KMS-11 (cell line): Measurements from ENCODE around the gene NAPEPLD.
"Not testable (repeated sequence)": the region's sequence is repeated elsewhere in the genome, so short reads cannot be mapped to it uniquely, and the experiment has no call there.

Experiments
- H2AFZ ChIP-seq: fragments of 200-600 bp; sonication (generic); 2 replicates; pipeline ENCODE4 v1.6.1; 2016; ENCODE audit warnings: antibody characterized with exemption, mixed run types, low read depth
- H3K27ac ChIP-seq: fragments of 200-600 bp; sonication (generic); 2 replicates; pipeline ENCODE4 v1.6.1; 2016; ENCODE audit warnings: mild to moderate bottlenecking, mixed run types
- H3K27me3 ChIP-seq: fragments of 200-600 bp; sonication (generic); 2 replicates; pipeline ENCODE4 v1.6.1; 2017; ENCODE audit warnings: mild to moderate bottlenecking, low read depth, mixed run types, moderate library complexity; ENCODE audit not compliant: insufficient read depth
- H3K36me3 ChIP-seq: fragments of 200-600 bp; sonication (generic); 2 replicates; pipeline ENCODE4 v1.6.1; 2017; ENCODE audit warnings: mild to moderate bottlenecking, mixed run types; ENCODE audit not compliant: insufficient read depth
- H3K4me1 ChIP-seq: fragments of 200-600 bp; sonication (generic); 2 replicates; pipeline ENCODE4 v1.6.1; 2016; ENCODE audit warnings: mild to moderate bottlenecking, low read depth, mixed run types; ENCODE audit not compliant: poor library complexity, severe bottlenecking
- H3K4me2 ChIP-seq: fragments of 200-600 bp; sonication (generic); 2 replicates; pipeline ENCODE4 v1.7.0; 2016; ENCODE audit warnings: mild to moderate bottlenecking, mixed run types
- H3K4me3 ChIP-seq: fragments of 200-600 bp; sonication (generic); IDR thresholded peaks from 2 replicates; pipeline ENCODE4 v1.6.1; 2017; ENCODE audit warnings: low read depth, low read length, mixed read lengths; ENCODE audit not compliant: insufficient read depth
- H3K79me2 ChIP-seq: fragments of 200-600 bp; sonication (generic); 2 replicates; pipeline ENCODE4 v1.6.1; 2016; ENCODE audit warnings: low read depth, mixed run types; ENCODE audit not compliant: insufficient read depth
- H3K9ac ChIP-seq: fragments of 200-600 bp; sonication (generic); 2 replicates; pipeline ENCODE4 v1.6.1; 2016; ENCODE audit warnings: mild to moderate bottlenecking, mixed run types
- H4K20me1 ChIP-seq: fragments of 200-600 bp; sonication (generic); 2 replicates; pipeline ENCODE4 v1.6.1; 2016; ENCODE audit warnings: mild to moderate bottlenecking, mixed run types; ENCODE audit not compliant: insufficient read depth
- TF ChIP-seq, protein P1 (sequence below): fragments of 200-600 bp; sonication (generic); conservative IDR thresholded peaks from 2 replicates; pipeline ENCODE4 v1.6.1; 2017; ENCODE audit warnings: low read depth, mild to moderate bottlenecking, antibody characterized with exemption, low read length, moderate library complexity, mixed read lengths

The NAPEPLD gene

DNA sequence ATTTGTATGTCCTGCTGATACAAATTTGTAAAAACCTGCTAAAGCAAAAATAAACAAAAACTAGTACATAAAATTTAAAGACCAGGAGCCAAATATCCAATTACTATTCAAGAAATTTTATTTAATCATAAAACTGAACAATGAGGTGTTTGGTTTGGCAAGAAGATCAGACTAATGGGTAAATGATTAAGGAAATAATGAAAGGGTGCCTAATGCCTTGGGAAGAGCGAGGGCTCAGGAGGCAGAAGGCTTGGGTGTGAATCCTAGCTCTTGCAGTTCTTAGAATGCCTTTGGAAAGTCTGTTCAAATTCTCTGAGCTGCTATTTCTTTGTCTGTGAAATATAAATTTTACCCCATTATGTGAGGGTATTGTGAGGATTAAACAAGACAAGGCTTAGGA is 32.4 kb downstream of the NAPEPLD start:
- no peak overlapping the region for H3K27ac ChIP-seq
- H3K36me3 ChIP-seq = no peaks in the 10 kb centered on the region
- no peaks in the 10 kb centered on the region for H4K20me1 ChIP-seq

DNA sequence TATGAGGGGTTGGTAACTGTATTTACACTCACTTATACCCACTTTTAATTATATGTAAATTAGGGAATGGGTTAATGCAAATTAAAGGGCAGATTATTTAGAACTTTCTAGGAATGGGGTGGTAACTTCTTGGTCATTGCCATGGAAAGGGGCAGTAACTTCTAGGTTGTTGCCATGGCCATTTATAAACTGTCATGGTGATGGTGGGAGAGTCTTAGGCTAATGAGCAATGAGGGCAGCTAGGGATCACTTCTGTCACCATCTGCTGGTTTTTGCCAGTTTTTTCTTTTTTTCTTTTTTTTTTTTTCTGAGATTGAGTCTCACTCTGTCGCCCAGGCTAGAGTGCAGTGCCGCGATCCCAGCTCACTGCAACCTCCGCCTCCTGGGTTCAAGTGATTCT is 33.1 kb downstream of the NAPEPLD start:
- H2AFZ ChIP-seq = no peak overlapping the region
- no peak overlapping the region for H3K4me3 ChIP-seq
- no peak overlapping the region for H3K4me2 ChIP-seq
- peaks cover 4% of the 10 kb centered on the region for H3K4me1 ChIP-seq
- H3K27ac ChIP-seq = no peak overlapping the region
- H3K9ac ChIP-seq = no peak overlapping the region
- no peaks in the 10 kb centered on the region for H3K27me3 ChIP-seq
- no peaks in the 10 kb centered on the region for H3K36me3 ChIP-seq
- H3K79me2 ChIP-seq = no peaks in the 10 kb centered on the region
- no peaks in the 10 kb centered on the region for H4K20me1 ChIP-seq
- TF ChIP-seq, protein P1, sequence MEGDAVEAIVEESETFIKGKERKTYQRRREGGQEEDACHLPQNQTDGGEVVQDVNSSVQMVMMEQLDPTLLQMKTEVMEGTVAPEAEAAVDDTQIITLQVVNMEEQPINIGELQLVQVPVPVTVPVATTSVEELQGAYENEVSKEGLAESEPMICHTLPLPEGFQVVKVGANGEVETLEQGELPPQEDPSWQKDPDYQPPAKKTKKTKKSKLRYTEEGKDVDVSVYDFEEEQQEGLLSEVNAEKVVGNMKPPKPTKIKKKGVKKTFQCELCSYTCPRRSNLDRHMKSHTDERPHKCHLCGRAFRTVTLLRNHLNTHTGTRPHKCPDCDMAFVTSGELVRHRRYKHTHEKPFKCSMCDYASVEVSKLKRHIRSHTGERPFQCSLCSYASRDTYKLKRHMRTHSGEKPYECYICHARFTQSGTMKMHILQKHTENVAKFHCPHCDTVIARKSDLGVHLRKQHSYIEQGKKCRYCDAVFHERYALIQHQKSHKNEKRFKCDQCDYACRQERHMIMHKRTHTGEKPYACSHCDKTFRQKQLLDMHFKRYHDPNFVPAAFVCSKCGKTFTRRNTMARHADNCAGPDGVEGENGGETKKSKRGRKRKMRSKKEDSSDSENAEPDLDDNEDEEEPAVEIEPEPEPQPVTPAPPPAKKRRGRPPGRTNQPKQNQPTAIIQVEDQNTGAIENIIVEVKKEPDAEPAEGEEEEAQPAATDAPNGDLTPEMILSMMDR = no peak

More for the DNA sequence above, 32.4 kb downstream of the NAPEPLD start:
- Histone ChIP-seq H3K4me1 (peaks cover 4% of the 10 kb centered on the region), H3K27me3 (no peaks in the 10 kb centered on the region), H3K4me2 (no peak overlapping the region), H3K4me3 (no peak overlapping the region), H3K79me2 (no peaks in the 10 kb centered on the region), H3K9ac (no peak overlapping the region), H2AFZ (no peak overlapping the region)
- TF ChIP-seq, protein P1 = no peak

- TF ChIP-seq, protein P1 = no peak
- no peaks in the 10 kb centered on the region for H3K27me3 ChIP-seq
- no peak overlapping the region for H3K27ac ChIP-seq
- no peak overlapping the region for H3K4me2 ChIP-seq
- H3K36me3 ChIP-seq = no peaks in the 10 kb centered on the region
- no peak overlapping the region for H2AFZ ChIP-seq
- H3K79me2 ChIP-seq = no peaks in the 10 kb centered on the region
- H4K20me1 ChIP-seq = no peaks in the 10 kb centered on the region
- peaks cover 5% of the 10 kb centered on the region for H3K4me1 ChIP-seq
- H3K4me3 ChIP-seq = no peak overlapping the region
- no peak overlapping the region for H3K9ac ChIP-seq
These were observed 34.3 kb downstream of the NAPEPLD start for GRCh38 chr7:103114576-103115008.

DNA sequence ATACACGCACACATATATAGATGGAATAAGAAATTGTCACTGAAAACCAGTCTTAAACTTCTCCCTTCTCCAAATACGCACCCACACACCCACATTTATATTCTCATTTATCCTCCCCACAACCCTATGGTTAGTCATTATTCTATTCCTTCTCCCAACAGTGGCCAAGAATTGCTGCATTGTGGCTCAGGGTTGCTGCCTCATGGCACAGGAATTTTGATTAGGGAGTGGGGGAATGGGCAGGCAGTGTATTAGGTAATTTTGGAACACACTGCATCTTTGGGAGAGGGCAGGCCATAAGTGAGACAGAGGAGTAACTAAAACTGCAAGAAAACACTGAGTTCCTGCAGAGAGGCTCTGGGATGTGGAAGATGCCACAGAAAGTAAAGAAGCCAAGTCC is 35.7 kb downstream of the NAPEPLD start:
- TF ChIP-seq, protein P1 = no peak
- Histone ChIP-seq H3K9ac (no peak overlapping the region), H3K36me3 (no peaks in the 10 kb centered on the region), H3K4me2 (no peak overlapping the region), H3K27me3 (no peaks in the 10 kb centered on the region), H2AFZ (no peak overlapping the region), H3K4me3 (no peak overlapping the region), H3K4me1 (peaks cover 16% of the 10 kb centered on the region), H3K79me2 (no peaks in the 10 kb centered on the region), H3K27ac (no peak overlapping the region), H4K20me1 (no peaks in the 10 kb centered on the region)

- H3K9ac ChIP-seq, H3K4me2 ChIP-seq, H3K27me3 ChIP-seq, H3K27ac ChIP-seq, H2AFZ ChIP-seq, H3K36me3 ChIP-seq, H4K20me1 ChIP-seq, H3K79me2 ChIP-seq, H3K4me3 ChIP-seq: not testable (repeated sequence)
- peaks cover 11% of the 10 kb centered on the region for H3K4me1 ChIP-seq
These were observed 42.2 kb downstream of the NAPEPLD start for GRCh38 chr7:103106703-103107070.
